GM12878 (cell line): ENCODE measurements around the gene SLC25A39. TPM values are rescaled to one million over a fixed set of nuclear protein-coding genes. Genes with fewer than 3 reads are reported as not detected.
A peak's percentile ranks its signal among the peaks of the same experiment; 100 is the strongest.

Experiments used
- ATAC-seq: fragments of 200-7000 bp; cut with Tn5 transposase; 3 replicates; pipeline ENCODE4 v1.9.1; 2020; ENCODE audit warnings: mild to moderate bottlenecking, moderate library complexity
- BruUV-seq: library from RNA; stranded (reverse); fragments of 400-500 nt; replicated peaks from 2 replicates; lab custom pipeline; 2021; lab: Mats Ljungman, UMichigan
- CTCF ChIA-PET: fragments of 300-600 bp; sonication (Branson Sonifier 250); formaldehyde crosslinking; extraction: SDS; loops from one replicate; lab custom pipeline; 2021; ENCODE audit warnings: inconsistent platforms; lab: Yijun Ruan, JAX
- POLR2A ChIA-PET: fragments of 350-600 bp; formaldehyde crosslinking; extraction: SDS; loops from one replicate; lab custom pipeline; 2021; ENCODE audit warnings: inconsistent platforms; lab: Charles Lee
- RAD21 ChIA-PET: fragments of 300-600 bp; sonication (Branson Sonifier 250); formaldehyde crosslinking; loops from one replicate; lab custom pipeline; 2023; ENCODE audit warnings: antibody characterized with exemption; ENCODE audit not compliant: unreplicated experiment; lab: Charles Lee
- SMC1A ChIA-PET: fragments of 300-600 bp; sonication (Branson Sonifier 250); formaldehyde crosslinking; loops from one replicate; lab custom pipeline; 2023; ENCODE audit not compliant: unreplicated experiment, uncharacterized antibody; lab: Charles Lee
- DNase-seq: peaks from one replicate; pipeline ENCODE4 v3.0.0-alpha.2; 2011; ENCODE audit warnings: low read depth, low spot score
- FAIRE-seq: peaks from 3 replicates; lab custom pipeline; 2011; peaks lifted over from hg19 to GRCh38; lab: Jason Lieb, UNC
- H2AFZ ChIP-seq: 2 replicates; pipeline ENCODE4 v1.6.0; 2011; ENCODE audit warnings: low read depth, low read length, control low read depth; ENCODE audit not compliant: control insufficient read depth
- H3K27ac ChIP-seq: 2 replicates; pipeline ENCODE4 v1.5.1; 2011; ENCODE audit warnings: control low read depth; ENCODE audit not compliant: control insufficient read depth, insufficient read depth
- H3K27me3 ChIP-seq, 2 experiments: replicated peaks in 1 of 2; 2 replicates each; pipeline versions ENCODE4 v1.6.0 to v1.6.1; 2011; ENCODE audit warnings: low read length in 1 of 2; ENCODE audit not compliant: control insufficient read depth in 2 of 2, insufficient read depth in 2 of 2
- H3K36me3 ChIP-seq, 2 experiments: 2 replicates each; pipeline ENCODE4 v1.5.1; 2011; ENCODE audit warnings: low read length in 1 of 2; ENCODE audit not compliant: control insufficient read depth in 2 of 2, insufficient read depth in 2 of 2
- H3K4me1 ChIP-seq: 2 replicates; pipeline ENCODE4 v1.6.1; 2011; ENCODE audit warnings: mild to moderate bottlenecking, low read length, moderate library complexity, mixed read lengths; ENCODE audit not compliant: control insufficient read depth, insufficient read depth
- H3K4me2 ChIP-seq: 2 replicates; pipeline ENCODE4 v1.6.0; 2011; ENCODE audit warnings: control low read depth; ENCODE audit not compliant: control insufficient read depth, insufficient read depth
- H3K4me3 ChIP-seq: fragments of 200-600 bp; sonication (generic); 2 replicates; pipeline ENCODE4 v1.5.1; 2016
- H3K79me2 ChIP-seq: 2 replicates; pipeline ENCODE4 v1.6.0; 2011; ENCODE audit warnings: low read length; ENCODE audit not compliant: control insufficient read depth, insufficient read depth
- H3K9ac ChIP-seq: 2 replicates; pipeline ENCODE4 v1.8.0; 2011; ENCODE audit warnings: low read length, control low read depth, mixed read lengths; ENCODE audit not compliant: control insufficient read depth, insufficient read depth
- H3K9me3 ChIP-seq: replicated peaks from 3 replicates; pipeline ENCODE4 v1.5.1; 2011; ENCODE audit warnings: mild to moderate bottlenecking, low read length; ENCODE audit not compliant: control insufficient read depth, insufficient read depth
- H4K20me1 ChIP-seq: 2 replicates; pipeline ENCODE4 v1.6.0; 2011; ENCODE audit not compliant: control insufficient read depth, insufficient read depth
- CBX3 ChIP-seq: fragments of 200-600 bp; sonication (generic); IDR thresholded peaks from 2 replicates; pipeline ENCODE4 v1.6.1; 2016; ENCODE audit warnings: low read depth, borderline replicate concordance
- CREM ChIP-seq: IDR thresholded peaks from 2 replicates; pipeline ENCODE4 v1.6.1; 2014; ENCODE audit warnings: antibody characterized with exemption, low read depth
- EGR1 ChIP-seq, 2 experiments: IDR thresholded peaks; 1 replicate in 1 of 2; 2 replicates in 1 of 2; pipeline ENCODE4 v1.6.1; 2011 to 2012; ENCODE audit warnings: low read depth in 2 of 2, low read length in 2 of 2, borderline replicate concordance in 1 of 2, mild to moderate bottlenecking in 1 of 2, moderate library complexity in 1 of 2
- GABPA ChIP-seq: IDR thresholded peaks from 2 replicates; pipeline ENCODE4 v1.6.1; 2014; ENCODE audit warnings: antibody characterized with exemption, low read depth, mild to moderate bottlenecking, inconsistent platforms
- HDAC2 ChIP-seq: fragments of 200-600 bp; sonication (generic); IDR thresholded peaks from 2 replicates; pipeline ENCODE4 v1.6.1; 2017
- MTA3 ChIP-seq: IDR thresholded peaks from 2 replicates; pipeline ENCODE4 v1.6.1; 2012; ENCODE audit warnings: low read length, inconsistent platforms, borderline replicate concordance
- NR2C2 ChIP-seq: IDR thresholded peaks from 2 replicates; pipeline ENCODE4 v1.6.1; 2011; ENCODE audit warnings: borderline replicate concordance, low read depth; ENCODE audit not compliant: control insufficient read depth, insufficient read length
- RCOR1 ChIP-seq: conservative IDR thresholded peaks from 2 replicates; pipeline ENCODE4 v1.6.1; 2012; ENCODE audit warnings: low read depth, low read length, improper control_type of control experiment
- SIN3A ChIP-seq: IDR thresholded peaks from 2 replicates; pipeline ENCODE4 v1.6.1; 2012; ENCODE audit warnings: low read depth, low read length, improper control_type of control experiment
- TAF1 ChIP-seq: IDR thresholded peaks from 2 replicates; pipeline ENCODE4 v1.6.1; 2011; ENCODE audit warnings: mild to moderate bottlenecking, low read depth, low read length, borderline replicate concordance
- TARDBP ChIP-seq: IDR thresholded peaks from 2 replicates; pipeline ENCODE4 v1.6.1; 2016; ENCODE audit warnings: borderline replicate concordance
- ZNF622 ChIP-seq: fragments of 450-650 bp; IDR thresholded peaks from 2 replicates; pipeline ENCODE4 v1.6.1; 2017; ENCODE audit warnings: mild to moderate bottlenecking, inconsistent platforms
- WGBS: methylation state at CpG from one replicate; pipeline ENCODE4 v1.1.6; 2016; ENCODE audit warnings: low lambda C conversion rate; ENCODE audit not compliant: insufficient replicate concordance, insufficient coverage; ENCODE audit errors: missing lambda C conversion rate; 5-methylcytosine and 5-hydroxymethylcytosine counted together
- in situ Hi-C: fragments of 300-500 bp; cut with MboI; formaldehyde crosslinking; loops from 9 replicates; pipeline ENCODE4 v1.14.3; 2018; ENCODE audit warnings: mixed read lengths
- intact Hi-C: fragments of 100-400 bp; cut with micrococcal nuclease; formaldehyde crosslinking; loops from one replicate; pipeline ENCODE4 v1.14.2; 2022; ENCODE audit not compliant: unreplicated experiment
- polyA plus RNA-seq, 11 experiments: library from polyadenylated mRNA; depleted of rRNA in 4 of 11; unstranded in 6 of 11; stranded (reverse) in 5 of 11; fragments of >200 nt; fragmentation: Nextera tagmentation in 4 of 11; fragmentation: Illumina TruSeq in 1 of 11; extraction: Ambion mirVana in 4 of 11; extraction: Trizol in 1 of 11; gene quantifications; 1 replicate in 1 of 11; 2 replicates in 10 of 11; pipeline versions ENCODE4 v1.2.1 to v1.2.3, GENCODE V29; 2011 to 2016; ENCODE audit warnings: inconsistent platforms in 2 of 11, missing spikeins in 2 of 11, low read depth in 1 of 11
- total RNA-seq, 4 experiments: library from RNA; depleted of rRNA in 3 of 4; stranded (reverse); fragments of >200 nt in 3 of 4; fragmentation: Illumina TruSeq in 1 of 4; extraction: Trizol in 1 of 4; gene quantifications; 2 replicates each; pipeline versions ENCODE4 v1.2.1 to v1.2.3, GENCODE V29; 2013 to 2021
- TF ChIP-seq, protein P1 (sequence below), 3 experiments: IDR thresholded peaks in 2 of 3; conservative IDR thresholded peaks in 1 of 3; 2 replicates each; pipeline ENCODE4 v1.5.1; 2011; ENCODE audit warnings: low read depth in 3 of 3, low read length in 3 of 3, mild to moderate bottlenecking in 3 of 3, control low read depth in 2 of 3, moderate library complexity in 2 of 3, inconsistent platforms in 1 of 3, mixed read lengths in 1 of 3; ENCODE audit not compliant: control insufficient read depth in 2 of 3, insufficient read depth in 1 of 3; ENCODE audit errors: extremely low read depth in 1 of 3
- TF ChIP-seq, protein P2 (sequence below): IDR thresholded peaks from 2 replicates; pipeline ENCODE4 v1.6.1; 2012; ENCODE audit warnings: mild to moderate bottlenecking, low read depth, low read length
- TF ChIP-seq, protein P3 (sequence below): fragments of 450-650 bp; conservative IDR thresholded peaks from 2 replicates; pipeline ENCODE4 v1.6.1; 2017; ENCODE audit warnings: mild to moderate bottlenecking, moderate library complexity
- TF ChIP-seq, protein P4 (sequence below): IDR thresholded peaks from 2 replicates; pipeline ENCODE4 v1.6.1; 2011; ENCODE audit warnings: low read depth, mild to moderate bottlenecking, low read length, moderate library complexity, borderline replicate concordance; ENCODE audit errors: extremely low read depth

SLC25A39 gene
- total and polyA plus RNA-seq, 10 of the 15 experiments (the other 5 are each of a cell fraction or from before 2014, with no cell fraction given): 3.5 to 270 (median 150) TPM

DNA sequence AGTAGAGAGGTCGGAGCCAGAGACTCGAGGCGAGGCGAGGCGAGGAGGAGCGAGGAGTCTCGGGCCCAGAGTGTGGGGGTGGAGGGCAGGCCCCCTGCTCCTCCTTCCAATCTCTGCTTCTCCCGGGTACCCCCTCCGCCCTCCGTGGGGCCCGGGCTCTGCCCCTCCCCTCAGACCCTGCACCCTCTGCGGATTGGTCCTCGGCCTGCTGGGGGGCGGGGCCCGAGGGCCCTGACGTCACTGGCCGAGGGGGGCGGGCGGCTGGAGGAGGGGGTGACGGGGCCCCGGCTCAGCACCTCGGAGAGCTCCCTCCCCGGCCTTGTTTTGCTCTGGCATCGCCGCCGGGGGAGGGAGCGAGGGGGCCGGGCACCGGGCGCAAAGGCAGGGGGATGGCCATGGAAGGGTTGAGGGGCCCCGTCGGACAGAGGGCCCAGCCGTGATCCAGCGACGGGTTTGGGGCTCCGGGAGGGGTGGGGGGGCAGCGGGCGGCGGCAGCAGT lies 16.3 kb downstream of the SLC25A39 start, which contains the start of gene RUNDC3A:
RUNDC3A (plus strand) TSS at position 282 of the 499 bp plus-strand sequence. CDS start 232 bp downstream, outside the sequence.
- ChIA-PET RAD21 (interaction anchor here (1.0 kb wide), 1 partner anchor 8 kb away, joined by 3 read pairs; no protein-coding TSS in a partner anchor), POLR2A (interaction anchor here (0.6 kb wide), 1 partner anchor 182 kb away, joined by 3 read pairs; no protein-coding TSS in a partner anchor), SMC1A (no interaction called here), CTCF (interaction anchor here (1.0 kb wide), 1 partner anchor 105 kb away, joined by 3 read pairs; no protein-coding TSS in a partner anchor)
- no peaks in the 10 kb centered on the region for H3K9me3 ChIP-seq
- no peak for DNase-seq
- in situ Hi-C loops (no loop called here), intact Hi-C loops (no loop called here)
- 8% methylated on average over 21 of the region's 39 CpGs for WGBS
- peak within 1 kb of the TSS; percentile 50; the same call in 1 of the 2 replicates for H3K4me3 ChIP-seq
- no peaks in the 10 kb centered on the region for H4K20me1 ChIP-seq
- FAIRE-seq: no peak
- H3K36me3 ChIP-seq: no peaks in the 10 kb centered on the region
- peak within 1 kb of the TSS; percentile 54; the same call in 1 of the 2 replicates for H3K4me2 ChIP-seq
- H3K27ac ChIP-seq: no peak within 1 kb of the TSS
- no peak within 1 kb of the TSS for H3K9ac ChIP-seq
- H3K79me2 ChIP-seq: no peaks in the 10 kb centered on the region
- peak; percentile 92 for ATAC-seq
- H3K4me1 ChIP-seq: no peaks in the 10 kb centered on the region; the same call in 1 of the 2 replicates
- H3K27me3 ChIP-seq: peaks cover 6 to 10% of the 10 kb centered on the region in 2 experiments
- BruUV-seq: no TSS peak
- H2AFZ ChIP-seq: no peak within 1 kb of the TSS
- TF ChIP-seq, protein P1, sequence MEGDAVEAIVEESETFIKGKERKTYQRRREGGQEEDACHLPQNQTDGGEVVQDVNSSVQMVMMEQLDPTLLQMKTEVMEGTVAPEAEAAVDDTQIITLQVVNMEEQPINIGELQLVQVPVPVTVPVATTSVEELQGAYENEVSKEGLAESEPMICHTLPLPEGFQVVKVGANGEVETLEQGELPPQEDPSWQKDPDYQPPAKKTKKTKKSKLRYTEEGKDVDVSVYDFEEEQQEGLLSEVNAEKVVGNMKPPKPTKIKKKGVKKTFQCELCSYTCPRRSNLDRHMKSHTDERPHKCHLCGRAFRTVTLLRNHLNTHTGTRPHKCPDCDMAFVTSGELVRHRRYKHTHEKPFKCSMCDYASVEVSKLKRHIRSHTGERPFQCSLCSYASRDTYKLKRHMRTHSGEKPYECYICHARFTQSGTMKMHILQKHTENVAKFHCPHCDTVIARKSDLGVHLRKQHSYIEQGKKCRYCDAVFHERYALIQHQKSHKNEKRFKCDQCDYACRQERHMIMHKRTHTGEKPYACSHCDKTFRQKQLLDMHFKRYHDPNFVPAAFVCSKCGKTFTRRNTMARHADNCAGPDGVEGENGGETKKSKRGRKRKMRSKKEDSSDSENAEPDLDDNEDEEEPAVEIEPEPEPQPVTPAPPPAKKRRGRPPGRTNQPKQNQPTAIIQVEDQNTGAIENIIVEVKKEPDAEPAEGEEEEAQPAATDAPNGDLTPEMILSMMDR (IDR thresholded peaks at IDR 0.05 in 2 of 3, conservative IDR thresholded peaks at IDR 0.05 in 1 of 3; ENCODE audit: control insufficient read depth in 2 of 3, extremely low read depth in 1 of 3, insufficient read depth in 1 of 3, low read depth in 3 of 3, low read length in 3 of 3): no peak
- TF ChIP-seq CREM (peak; percentile 81), ZNF622 (no peak), CBX3 (no peak), TAF1 (no peak), EGR1 (IDR thresholded peaks at IDR 0.05; ENCODE audit: borderline replicate concordance in 1 of 2, low read depth in 2 of 2, low read length in 2 of 2) (peak in 1 of 2 experiments; percentile 50; a peak in 1 of 3 replicates), NR2C2 (no peak), RCOR1 (0 out of 2 replicates have a peak, but pooled peaks have one; percentile 48), SIN3A (0 out of 2 replicates have a peak, but pooled peaks have one; percentile 45), TARDBP (no peak), GABPA (no peak), HDAC2 (no peak), MTA3 (no peak)
- TF ChIP-seq, protein P2, sequence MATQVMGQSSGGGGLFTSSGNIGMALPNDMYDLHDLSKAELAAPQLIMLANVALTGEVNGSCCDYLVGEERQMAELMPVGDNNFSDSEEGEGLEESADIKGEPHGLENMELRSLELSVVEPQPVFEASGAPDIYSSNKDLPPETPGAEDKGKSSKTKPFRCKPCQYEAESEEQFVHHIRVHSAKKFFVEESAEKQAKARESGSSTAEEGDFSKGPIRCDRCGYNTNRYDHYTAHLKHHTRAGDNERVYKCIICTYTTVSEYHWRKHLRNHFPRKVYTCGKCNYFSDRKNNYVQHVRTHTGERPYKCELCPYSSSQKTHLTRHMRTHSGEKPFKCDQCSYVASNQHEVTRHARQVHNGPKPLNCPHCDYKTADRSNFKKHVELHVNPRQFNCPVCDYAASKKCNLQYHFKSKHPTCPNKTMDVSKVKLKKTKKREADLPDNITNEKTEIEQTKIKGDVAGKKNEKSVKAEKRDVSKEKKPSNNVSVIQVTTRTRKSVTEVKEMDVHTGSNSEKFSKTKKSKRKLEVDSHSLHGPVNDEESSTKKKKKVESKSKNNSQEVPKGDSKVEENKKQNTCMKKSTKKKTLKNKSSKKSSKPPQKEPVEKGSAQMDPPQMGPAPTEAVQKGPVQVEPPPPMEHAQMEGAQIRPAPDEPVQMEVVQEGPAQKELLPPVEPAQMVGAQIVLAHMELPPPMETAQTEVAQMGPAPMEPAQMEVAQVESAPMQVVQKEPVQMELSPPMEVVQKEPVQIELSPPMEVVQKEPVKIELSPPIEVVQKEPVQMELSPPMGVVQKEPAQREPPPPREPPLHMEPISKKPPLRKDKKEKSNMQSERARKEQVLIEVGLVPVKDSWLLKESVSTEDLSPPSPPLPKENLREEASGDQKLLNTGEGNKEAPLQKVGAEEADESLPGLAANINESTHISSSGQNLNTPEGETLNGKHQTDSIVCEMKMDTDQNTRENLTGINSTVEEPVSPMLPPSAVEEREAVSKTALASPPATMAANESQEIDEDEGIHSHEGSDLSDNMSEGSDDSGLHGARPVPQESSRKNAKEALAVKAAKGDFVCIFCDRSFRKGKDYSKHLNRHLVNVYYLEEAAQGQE: peak; percentile 96
- TF ChIP-seq, protein P3, sequence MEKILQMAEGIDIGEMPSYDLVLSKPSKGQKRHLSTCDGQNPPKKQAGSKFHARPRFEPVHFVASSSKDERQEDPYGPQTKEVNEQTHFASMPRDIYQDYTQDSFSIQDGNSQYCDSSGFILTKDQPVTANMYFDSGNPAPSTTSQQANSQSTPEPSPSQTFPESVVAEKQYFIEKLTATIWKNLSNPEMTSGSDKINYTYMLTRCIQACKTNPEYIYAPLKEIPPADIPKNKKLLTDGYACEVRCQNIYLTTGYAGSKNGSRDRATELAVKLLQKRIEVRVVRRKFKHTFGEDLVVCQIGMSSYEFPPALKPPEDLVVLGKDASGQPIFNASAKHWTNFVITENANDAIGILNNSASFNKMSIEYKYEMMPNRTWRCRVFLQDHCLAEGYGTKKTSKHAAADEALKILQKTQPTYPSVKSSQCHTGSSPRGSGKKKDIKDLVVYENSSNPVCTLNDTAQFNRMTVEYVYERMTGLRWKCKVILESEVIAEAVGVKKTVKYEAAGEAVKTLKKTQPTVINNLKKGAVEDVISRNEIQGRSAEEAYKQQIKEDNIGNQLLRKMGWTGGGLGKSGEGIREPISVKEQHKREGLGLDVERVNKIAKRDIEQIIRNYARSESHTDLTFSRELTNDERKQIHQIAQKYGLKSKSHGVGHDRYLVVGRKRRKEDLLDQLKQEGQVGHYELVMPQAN: no peak
- TF ChIP-seq, protein P4, sequence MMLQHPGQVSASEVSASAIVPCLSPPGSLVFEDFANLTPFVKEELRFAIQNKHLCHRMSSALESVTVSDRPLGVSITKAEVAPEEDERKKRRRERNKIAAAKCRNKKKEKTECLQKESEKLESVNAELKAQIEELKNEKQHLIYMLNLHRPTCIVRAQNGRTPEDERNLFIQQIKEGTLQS: no peak
